HepG2 (cell line): Measurements from ENCODE around the gene RNASE8. TPM values are rescaled to one million over a fixed set of nuclear protein-coding genes. Genes with fewer than 3 reads are reported as not detected.

Experiments used
- ATF4 ChIP-seq, 2 experiments: fragments of 450-650 bp in 1 of 2; sonication (generic) in 1 of 2; formaldehyde crosslinking; IDR thresholded peaks; 2 replicates each; pipeline versions ENCODE4 v1.5.0 to v1.8.0; 2020 to 2022; ENCODE audit warnings: mild to moderate bottlenecking in 1 of 2, missing genetic modification reagents in 1 of 2
- FOXP4 ChIP-seq: sonication (generic); formaldehyde crosslinking; IDR thresholded peaks from 2 replicates; pipeline ENCODE4 v1.4.0; 2020; ENCODE audit warnings: missing genetic modification reagents
- GFI1 ChIP-seq: sonication (generic); formaldehyde crosslinking; IDR thresholded peaks from 2 replicates; pipeline ENCODE4 v1.5.0; 2020; ENCODE audit warnings: missing genetic modification reagents, mild to moderate bottlenecking, borderline replicate concordance
- HNF4G ChIP-seq, 2 experiments: sonication (generic) in 1 of 2; formaldehyde crosslinking in 1 of 2; IDR thresholded peaks; 2 replicates each; pipeline versions ENCODE4 v1.4.0 to v1.6.1; 2011 to 2020; ENCODE audit warnings: borderline replicate concordance in 2 of 2, low read depth in 2 of 2, mild to moderate bottlenecking in 2 of 2, low read length in 1 of 2, missing genetic modification reagents in 1 of 2, moderate library complexity in 1 of 2
- MTF2 ChIP-seq: sonication (generic); formaldehyde crosslinking; IDR thresholded peaks from 2 replicates; pipeline ENCODE4 v1.5.0; 2020; ENCODE audit warnings: missing genetic modification reagents, borderline replicate concordance
- ZNF552 ChIP-seq: sonication (generic); formaldehyde crosslinking; IDR thresholded peaks from 2 replicates; pipeline ENCODE4 v1.9.0; 2022; ENCODE audit warnings: missing genetic modification reagents, mild to moderate bottlenecking, borderline replicate concordance
- ZNF816 ChIP-seq: sonication (generic); formaldehyde crosslinking; IDR thresholded peaks from 2 replicates; pipeline ENCODE4 v1.8.0; 2022; ENCODE audit warnings: missing genetic modification reagents, mild to moderate bottlenecking, borderline replicate concordance
- polyA plus RNA-seq, 8 experiments: library from polyadenylated mRNA; depleted of rRNA in 3 of 8; stranded (reverse) in 7 of 8; unstranded in 1 of 8; fragments of >200 nt; fragmentation: Illumina TruSeq in 4 of 8; extraction: Trizol in 4 of 8; gene quantifications; 2 replicates each; pipeline versions ENCODE4 v1.2.1 to v1.2.3, GENCODE V29; 2011 to 2016; ENCODE audit warnings: low read depth in 4 of 8, missing spikeins in 1 of 8, mixed read lengths in 1 of 8; ENCODE audit not compliant: insufficient read depth in 1 of 8
- total RNA-seq, 5 experiments: library from RNA; depleted of rRNA; stranded (reverse); fragments of >200 nt; fragmentation: Illumina TruSeq; extraction: Trizol; gene quantifications; 2 replicates each; pipeline ENCODE4 v1.2.3, GENCODE V29; 2016; ENCODE audit warnings: low read depth in 1 of 5

Gene RNASE8
- total and polyA plus RNA-seq, 2 of the 13 experiments (the other 11 are each of a cell fraction or from before 2014, with no cell fraction given) = not detected

GRCh38 chr14:21037156-21037555 lies 20.5 kb upstream of the RNASE8 start (continued):
- TF ChIP-seq FOXP4 (CRISPR knock-in tag) = no peak
- no peak for TF ChIP-seq ZNF552
- TF ChIP-seq ATF4 (CRISPR knock-in tag; IDR thresholded peaks at IDR 0.05) = no peak
- TF ChIP-seq MTF2 (CRISPR knock-in tag) = no peak
- TF ChIP-seq HNF4G (IDR thresholded peaks at IDR 0.05; ENCODE audit: borderline replicate concordance, low read depth, low read length) = no peak
- TF ChIP-seq HNF4G (CRISPR knock-in tag; IDR thresholded peaks at IDR 0.05; ENCODE audit: borderline replicate concordance, low read depth) = no peak
- TF ChIP-seq GFI1 (CRISPR knock-in tag) = no peak
- no peak for TF ChIP-seq ZNF816 (CRISPR knock-in tag)
